K562 (cell line): ENCODE data around the gene HMGN2. TPM values are rescaled to one million over a fixed set of nuclear protein-coding genes. Genes with fewer than 3 reads are reported as not detected.

Source experiments
- ATAC-seq: fragments of 200-7000 bp; cut with Tn5 transposase; 3 replicates; pipeline ENCODE4 v1.9.1; 2020; ENCODE audit warnings: moderate library complexity
- BruUV-seq: library from RNA; stranded (reverse); fragments of 400-500 nt; replicated peaks from 2 replicates; lab custom pipeline; 2021; lab: Mats Ljungman, UMichigan
- CTCF ChIA-PET: fragments of 300-600 bp; formaldehyde crosslinking; extraction: SDS; loops from one replicate; lab custom pipeline; 2021; ENCODE audit warnings: low intra/inter-chr PET ratio; lab: Yijun Ruan, JAX
- POLR2A ChIA-PET: fragments of 300-600, 350-650 bp; sonication (Branson Sonifier 250); formaldehyde crosslinking; extraction: SDS; loops from one replicate; lab custom pipeline; 2021; ENCODE audit warnings: antibody characterized with exemption, inconsistent platforms; lab: Yijun Ruan, JAX
- DNase-seq, 4 experiments: peaks; one replicate each; pipeline versions ENCODE4 v3.0.0 to v3.0.0-alpha.2; 2011 to 2018; ENCODE audit warnings: low spot score in 3 of 4, mixed read lengths in 3 of 4; ENCODE audit errors: extremely low read depth in 1 of 4
- FAIRE-seq: peaks from 2 replicates; lab custom pipeline; 2011; peaks lifted over from hg19 to GRCh38; lab: Jason Lieb, UNC
- H2AFZ ChIP-seq: 2 replicates; pipeline ENCODE4 v1.6.0; 2011; ENCODE audit warnings: low read depth, low read length, control low read depth, inconsistent platforms
- H3K27ac ChIP-seq: fragments of 200-600 bp; 3 replicates; pipeline ENCODE4 v1.8.0; 2011; ENCODE audit warnings: low read depth, mild to moderate bottlenecking, control low read depth, inconsistent platforms, low read length, moderate library complexity, mixed read lengths; ENCODE audit errors: extremely low read depth
- H3K27me3 ChIP-seq, 2 experiments: fragments of 300-600 bp in 1 of 2; 2 replicates in 1 of 2; 3 replicates in 1 of 2; pipeline versions ENCODE4 v1.6.0 to v1.8.0; 2011; ENCODE audit warnings: inconsistent platforms in 2 of 2, low read length in 2 of 2, mild to moderate bottlenecking in 1 of 2, mixed read lengths in 1 of 2, moderate library complexity in 1 of 2; ENCODE audit not compliant: control insufficient read depth in 2 of 2, insufficient read depth in 2 of 2
- H3K36me3 ChIP-seq: fragments of 300-600 bp; 3 replicates; pipeline ENCODE4 v1.8.0; 2011; ENCODE audit warnings: mild to moderate bottlenecking, low read length, inconsistent platforms; ENCODE audit not compliant: control insufficient read depth, insufficient read depth
- H3K4me1 ChIP-seq, 2 experiments: fragments of 200-600 bp in 1 of 2; replicated peaks in 1 of 2; 2 replicates in 1 of 2; 3 replicates in 1 of 2; pipeline versions ENCODE4 v1.5.1 to v1.8.0; 2011; ENCODE audit warnings: inconsistent platforms in 2 of 2, low read length in 2 of 2, mild to moderate bottlenecking in 1 of 2, mixed read lengths in 1 of 2, moderate library complexity in 1 of 2; ENCODE audit not compliant: control insufficient read depth in 2 of 2, insufficient read depth in 2 of 2
- H3K4me2 ChIP-seq: 2 replicates; pipeline ENCODE4 v1.6.1; 2011; ENCODE audit warnings: low read length, control low read depth, inconsistent platforms, mixed read lengths; ENCODE audit not compliant: insufficient read depth
- H3K4me3 ChIP-seq: fragments of 200-600 bp; sonication (generic), shearing (Covaris generic); 2 replicates; pipeline ENCODE4 v1.5.1; 2016; ENCODE audit warnings: control low read depth, inconsistent platforms
- H3K79me2 ChIP-seq: fragments of 200-600 bp; 3 replicates; pipeline ENCODE4 v1.8.0; 2011; ENCODE audit warnings: low read length, inconsistent platforms; ENCODE audit not compliant: control insufficient read depth, insufficient read depth
- H3K9ac ChIP-seq, 2 experiments: 2 replicates each; pipeline versions ENCODE4 v1.6.0 to v1.6.1; 2011; ENCODE audit warnings: low read depth in 2 of 2, low read length in 2 of 2, control low read depth in 1 of 2, inconsistent platforms in 1 of 2, mild to moderate bottlenecking in 1 of 2, mixed read lengths in 1 of 2; ENCODE audit not compliant: insufficient read depth in 1 of 2
- H3K9me1 ChIP-seq: one replicate; pipeline ENCODE4 v1.6.0; 2011; ENCODE audit warnings: inconsistent platforms, mild to moderate bottlenecking, low read length, moderate library complexity; ENCODE audit not compliant: control insufficient read depth, insufficient read depth
- H3K9me3 ChIP-seq: replicated peaks from 2 replicates; pipeline ENCODE4 v1.5.1; 2011; ENCODE audit warnings: low read depth, low read length, inconsistent platforms; ENCODE audit not compliant: control insufficient read depth, insufficient read depth
- H4K20me1 ChIP-seq: replicated peaks from 2 replicates; pipeline ENCODE4 v1.6.1; 2011; ENCODE audit warnings: low read length, inconsistent platforms, mixed read lengths; ENCODE audit not compliant: control insufficient read depth, insufficient read depth
- DNMT1 ChIP-seq: fragments of 450-650 bp; IDR thresholded peaks from 2 replicates; pipeline ENCODE4 v1.6.1; 2016; ENCODE audit warnings: antibody characterized with exemption, mild to moderate bottlenecking
- ESRRA ChIP-seq: fragments of 450-650 bp; IDR thresholded peaks from 2 replicates; pipeline ENCODE4 v1.6.1; 2014; ENCODE audit warnings: low read depth, mild to moderate bottlenecking, moderate library complexity, borderline replicate concordance
- GATAD2A ChIP-seq: fragments of 450-650 bp; IDR thresholded peaks from 2 replicates; pipeline ENCODE4 v1.6.1; 2017
- IFI16 ChIP-seq: fragments of 250-450 bp; sonication (Bioruptor Pico); IDR thresholded peaks from 2 replicates; pipeline ENCODE4 v2.1.2; 2022; ENCODE audit warnings: mild to moderate bottlenecking, inconsistent platforms
- KLF6 ChIP-seq: fragments of 250-450 bp; sonication (Bioruptor Pico); IDR thresholded peaks from 2 replicates; pipeline ENCODE4 v1.4.0; 2020; ENCODE audit warnings: mild to moderate bottlenecking, moderate library complexity, borderline replicate concordance
- LARP7 ChIP-seq: fragments of 450-650 bp; IDR thresholded peaks from 2 replicates; pipeline ENCODE4 v1.6.1; 2016
- NFE2L1 ChIP-seq: fragments of 450-650 bp; IDR thresholded peaks from 2 replicates; pipeline ENCODE4 v1.6.1; 2016; ENCODE audit warnings: missing genetic modification characterization, low read depth, mild to moderate bottlenecking, missing compliant biosample characterization, moderate library complexity, borderline replicate concordance
- POLR2G ChIP-seq: fragments of 200-400 bp; formaldehyde crosslinking; IDR thresholded peaks from 2 replicates; pipeline ENCODE4 v1.6.1; 2017; ENCODE audit warnings: low read depth, mild to moderate bottlenecking, antibody characterized with exemption, low read length, moderate library complexity
- PURB ChIP-seq: sonication (generic); formaldehyde crosslinking; IDR thresholded peaks from 2 replicates; pipeline ENCODE4 v1.9.0; 2021; ENCODE audit warnings: low read depth, mild to moderate bottlenecking, missing genetic modification reagents
- RFX5 ChIP-seq: IDR thresholded peaks from 2 replicates; pipeline ENCODE4 v1.6.1; 2011; ENCODE audit warnings: low read depth, mild to moderate bottlenecking, improper control_type of control experiment, low read length
- TAF1 ChIP-seq: IDR thresholded peaks from 2 replicates; pipeline ENCODE4 v1.6.1; 2011; ENCODE audit warnings: mild to moderate bottlenecking, low read length, moderate library complexity; ENCODE audit not compliant: insufficient read depth, control insufficient read depth, severe bottlenecking; ENCODE audit errors: extremely low read depth
- TCF3 ChIP-seq: sonication (generic); formaldehyde crosslinking; IDR thresholded peaks from 2 replicates; pipeline ENCODE4 v1.4.0; 2020; ENCODE audit warnings: mild to moderate bottlenecking, missing genetic modification reagents
- TEAD2 ChIP-seq: fragments of 450-650 bp; IDR thresholded peaks from 2 replicates; pipeline ENCODE4 v1.6.1; 2016; ENCODE audit warnings: missing genetic modification characterization, control low read depth, missing compliant biosample characterization
- ZNF124 ChIP-seq: sonication (generic); formaldehyde crosslinking; IDR thresholded peaks from 2 replicates; pipeline ENCODE4 v1.8.1; 2022; ENCODE audit warnings: missing genetic modification reagents
- ZNF282 ChIP-seq: sonication (generic); formaldehyde crosslinking; IDR thresholded peaks from 2 replicates; pipeline ENCODE4 v1.8.1; 2023; ENCODE audit warnings: missing genetic modification reagents
- ZNF780A ChIP-seq: fragments of 250-450 bp; sonication (Bioruptor Pico); IDR thresholded peaks from 2 replicates; pipeline ENCODE4 v1.5.0; 2021; ENCODE audit warnings: mild to moderate bottlenecking
- WGBS: fragments of 100-300 bp; shearing (Covaris generic); methylation state at CpG from one replicate; pipeline ENCODE4 v1.1.6; 2016; ENCODE audit warnings: low coverage, mixed read lengths; ENCODE audit not compliant: insufficient coverage; ENCODE audit errors: missing lambda C conversion rate; 5-methylcytosine and 5-hydroxymethylcytosine counted together
- in situ Hi-C: fragments of 300-500 bp; cut with MboI; formaldehyde crosslinking; loops from 4 replicates; pipeline ENCODE4 v1.15.0; 2018; ENCODE audit warnings: inconsistent platforms, mixed read lengths
- intact Hi-C: fragments of 100-400 bp; cut with micrococcal nuclease; formaldehyde crosslinking; loops from 2 replicates; pipeline ENCODE4 v1.14.2; 2022
- polyA plus RNA-seq, 8 experiments: library from polyadenylated mRNA; depleted of rRNA in 4 of 8; stranded (reverse) in 5 of 8; unstranded in 3 of 8; fragments of >200 nt; fragmentation: Nextera tagmentation in 2 of 8; fragmentation: Illumina TruSeq in 1 of 8; extraction: Ambion mirVana in 2 of 8; extraction: Trizol in 1 of 8; gene quantifications; 2 replicates each; pipeline versions ENCODE4 v1.2.1 to v1.2.3, GENCODE V29; 2011 to 2014; ENCODE audit warnings: inconsistent platforms in 1 of 8, missing spikeins in 1 of 8
- total RNA-seq, 7 experiments: library from RNA; depleted of rRNA in 6 of 7; stranded (reverse); fragments of >200 nt in 6 of 7; fragmentation: Illumina TruSeq in 2 of 7; extraction: Trizol in 2 of 7; gene quantifications; 2 replicates each; pipeline versions ENCODE4 v1.2.1 to v1.2.3, GENCODE V29; 2011 to 2021; ENCODE audit warnings: low replicate concordance in 1 of 7
- TF ChIP-seq, protein P1 (sequence below): sonication (generic); formaldehyde crosslinking; IDR thresholded peaks from 2 replicates; pipeline ENCODE4 v1.8.1; 2022; ENCODE audit warnings: missing genetic modification reagents
- TF ChIP-seq, protein P2 (sequence below): fragments of 250-450 bp; sonication (Bioruptor Pico); IDR thresholded peaks from 2 replicates; pipeline ENCODE4 v1.9.0; 2021; ENCODE audit warnings: mild to moderate bottlenecking

Gene HMGN2
- total and polyA plus RNA-seq, 9 of the 15 experiments (the other 6 are each of a cell fraction or from before 2014, with no cell fraction given): 370 to 1,354 (median 965) TPM

DNA sequence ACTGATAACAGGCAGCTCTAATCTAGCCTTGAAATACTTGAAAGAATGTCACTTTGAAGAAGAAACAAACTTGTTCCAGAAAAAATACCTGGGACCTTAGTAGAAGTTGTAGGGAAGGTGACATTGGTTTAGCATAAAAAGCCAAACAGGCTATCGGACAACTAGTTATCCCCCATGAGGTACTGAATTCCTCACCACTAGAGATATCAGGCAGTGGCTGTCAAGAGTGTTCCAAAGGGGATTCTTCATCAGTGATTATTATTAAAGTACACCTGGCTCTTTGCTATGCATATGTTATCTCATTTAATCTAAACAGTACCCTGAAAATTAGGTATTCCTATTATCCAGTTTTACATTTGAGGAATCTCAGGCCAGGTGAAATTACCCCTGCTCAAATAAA lies 13.1 kb upstream of the HMGN2 start:
- Histone ChIP-seq H3K9ac (no peak overlapping the region), H2AFZ (no peak overlapping the region), H3K9me3 (no peaks in the 10 kb centered on the region), H3K4me2 (no peak overlapping the region), H3K4me1 (no peaks in the 10 kb centered on the region), H3K36me3 (peaks cover 84% of the 10 kb centered on the region), H3K79me2 (no peaks in the 10 kb centered on the region), H3K27ac (no peak overlapping the region), H3K9me1 (no peaks in the 10 kb centered on the region), H4K20me1 (no peaks in the 10 kb centered on the region), H3K4me3 (no peak overlapping the region), H3K27me3 (no peaks in the 10 kb centered on the region)
- BruUV-seq: no TSS peak
- ChIA-PET CTCF (no interaction called here), POLR2A (interaction anchor here (1.2 to 1.9 kb wide), 3 partner anchors 8 to 10 kb away, joined by 3 to 11 read pairs (median 5); no protein-coding TSS in a partner anchor)
- FAIRE-seq: no peak
- intact Hi-C loops: no loop called here
- WGBS: 91% methylated on average over 1 of the region's 1 CpG
- no peak for TF ChIP-seq PURB (CRISPR knock-in tag)
- no peak for TF ChIP-seq ZNF282 (CRISPR knock-in tag)
- TF ChIP-seq TEAD2 (tag): no peak
- TF ChIP-seq ESRRA: no peak
- TF ChIP-seq, protein P1, sequence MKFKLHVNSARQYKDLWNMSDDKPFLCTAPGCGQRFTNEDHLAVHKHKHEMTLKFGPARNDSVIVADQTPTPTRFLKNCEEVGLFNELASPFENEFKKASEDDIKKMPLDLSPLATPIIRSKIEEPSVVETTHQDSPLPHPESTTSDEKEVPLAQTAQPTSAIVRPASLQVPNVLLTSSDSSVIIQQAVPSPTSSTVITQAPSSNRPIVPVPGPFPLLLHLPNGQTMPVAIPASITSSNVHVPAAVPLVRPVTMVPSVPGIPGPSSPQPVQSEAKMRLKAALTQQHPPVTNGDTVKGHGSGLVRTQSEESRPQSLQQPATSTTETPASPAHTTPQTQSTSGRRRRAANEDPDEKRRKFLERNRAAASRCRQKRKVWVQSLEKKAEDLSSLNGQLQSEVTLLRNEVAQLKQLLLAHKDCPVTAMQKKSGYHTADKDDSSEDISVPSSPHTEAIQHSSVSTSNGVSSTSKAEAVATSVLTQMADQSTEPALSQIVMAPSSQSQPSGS (CRISPR knock-in tag): no peak
- TF ChIP-seq, protein P2, sequence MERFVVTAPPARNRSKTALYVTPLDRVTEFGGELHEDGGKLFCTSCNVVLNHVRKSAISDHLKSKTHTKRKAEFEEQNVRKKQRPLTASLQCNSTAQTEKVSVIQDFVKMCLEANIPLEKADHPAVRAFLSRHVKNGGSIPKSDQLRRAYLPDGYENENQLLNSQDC (CRISPR knock-in tag): no peak
- TF ChIP-seq KLF6 (CRISPR knock-in tag): no peak
- TF ChIP-seq POLR2G: no peak
- no peak for TF ChIP-seq RFX5
- TF ChIP-seq DNMT1: no peak
- TF ChIP-seq LARP7: no peak
- TF ChIP-seq ZNF780A: no peak
- no peak for TF ChIP-seq TAF1
- no peak for TF ChIP-seq ZNF124 (CRISPR knock-in tag)
- no peak for TF ChIP-seq IFI16
- no peak for TF ChIP-seq GATAD2A
- TF ChIP-seq NFE2L1: no peak
- no peak for TF ChIP-seq TCF3
- in situ Hi-C loops: no loop called here
- no peak for ATAC-seq
- DNase-seq: no peak
